ENCODE measurements around the gene FCER2.

FCER2 gene

GRCh38 chr19:7732045-7732444 is 30.1 kb upstream of the FCER2 start, which contains the start of gene CLEC4G:
Gene CLEC4G, minus strand, starts transcription at chr19:7732110. Its CDS starts 8 bp downstream, at chr19:7732102.
- DNase-seq: no peak

DNA sequence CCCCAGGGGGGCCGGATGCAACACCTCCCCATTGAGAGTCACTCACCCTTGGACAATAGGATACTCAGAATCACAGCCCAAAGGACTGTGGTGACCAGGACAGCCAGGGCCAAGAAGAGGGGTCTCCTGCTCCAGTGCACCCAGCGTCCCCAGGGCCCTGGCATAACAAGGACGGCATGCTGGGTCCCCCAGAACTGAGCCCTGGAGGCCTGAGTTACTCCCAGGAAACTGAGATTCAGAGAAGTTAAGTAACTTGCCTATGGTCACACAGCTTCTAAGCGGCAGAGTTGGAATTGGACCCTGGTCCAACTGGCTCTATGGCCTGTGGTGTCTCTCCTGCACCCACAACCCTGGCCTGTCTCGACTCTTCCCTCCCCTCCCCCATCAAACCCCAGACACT is 29.7 kb upstream of the FCER2 start:
- no peak for DNase-seq

- DNase-seq: no peak
Observed at GRCh38 chr19:7731218-7731595, 29.3 kb upstream of the FCER2 start.

- no peak for DNase-seq
Observed at GRCh38 chr19:7730286-7731217, 28.6 kb upstream of the FCER2 start.

DNA sequence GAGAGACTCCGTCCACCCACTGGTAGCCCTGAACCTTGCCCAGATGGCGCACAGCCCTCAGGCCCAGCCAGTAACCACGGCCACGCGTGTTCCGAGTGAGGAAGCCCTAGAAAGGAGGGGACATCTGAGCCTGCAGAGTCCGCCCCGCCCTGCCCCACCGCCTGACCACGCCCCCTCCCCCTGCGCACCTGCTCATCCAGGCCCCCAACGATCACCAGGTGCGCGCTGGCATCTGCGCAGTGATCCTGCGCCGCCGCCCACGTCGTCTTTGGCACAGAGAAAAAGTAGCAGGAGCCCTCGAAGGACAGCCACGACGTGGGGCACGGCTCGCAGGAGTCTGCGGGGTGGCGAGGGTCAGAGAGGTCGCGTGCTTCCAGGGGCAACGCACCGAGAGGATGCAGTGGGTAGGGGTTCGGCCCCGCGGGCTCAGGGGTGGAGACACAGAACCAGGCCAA is 27.9 kb upstream of the FCER2 start:
- no peak for DNase-seq

GRCh38 chr19:7729211-7729610 is 27.3 kb upstream of the FCER2 start:
- no peak for DNase-seq

- DNase-seq: no peak
Observed at GRCh38 chr19:7725791-7726190, 23.9 kb upstream of the FCER2 start.

DNA sequence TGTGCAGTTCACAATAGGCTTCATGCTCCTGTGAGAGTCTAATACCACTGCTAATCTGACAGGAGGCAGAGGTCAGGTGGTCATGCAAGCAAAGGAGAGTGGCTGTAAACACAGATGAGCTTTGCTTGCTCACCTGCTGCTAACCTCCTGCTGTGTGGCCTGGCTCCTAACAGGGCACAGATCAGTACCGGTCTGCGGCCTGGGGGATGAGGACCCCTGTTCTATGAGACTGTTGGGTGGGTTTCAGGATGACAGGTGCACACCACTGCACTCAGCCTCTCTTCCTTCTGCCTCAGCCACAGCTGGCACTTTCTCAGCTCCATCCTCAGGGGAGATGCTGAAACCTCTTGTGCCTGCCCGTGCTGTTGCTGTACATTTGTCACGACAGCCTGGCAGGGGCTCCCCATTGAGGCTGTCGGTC is 20.3 kb upstream of the FCER2 start:
- peak; percentile 16 for DNase-seq

DNA sequence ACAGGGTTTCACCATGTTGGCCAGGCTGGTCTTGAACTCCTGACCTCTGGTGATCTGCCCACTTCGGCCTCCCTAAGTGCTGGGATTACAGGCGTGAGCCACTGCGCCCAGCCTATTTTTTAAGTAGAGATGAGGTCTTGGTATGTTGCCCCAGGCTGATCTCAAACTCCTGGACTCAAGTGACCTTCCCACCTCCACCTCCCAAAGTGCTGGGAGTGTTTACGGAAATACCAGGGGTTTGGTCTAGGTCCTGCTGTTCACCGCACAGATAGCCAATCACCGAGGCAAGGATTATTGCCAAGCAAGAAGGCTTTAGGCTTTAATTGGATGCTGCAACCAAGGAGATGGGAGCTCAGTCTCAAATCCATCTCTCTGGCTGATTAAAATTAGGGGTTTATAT is 18.4 kb upstream of the FCER2 start:
- peak; percentile 26 for DNase-seq

DNA sequence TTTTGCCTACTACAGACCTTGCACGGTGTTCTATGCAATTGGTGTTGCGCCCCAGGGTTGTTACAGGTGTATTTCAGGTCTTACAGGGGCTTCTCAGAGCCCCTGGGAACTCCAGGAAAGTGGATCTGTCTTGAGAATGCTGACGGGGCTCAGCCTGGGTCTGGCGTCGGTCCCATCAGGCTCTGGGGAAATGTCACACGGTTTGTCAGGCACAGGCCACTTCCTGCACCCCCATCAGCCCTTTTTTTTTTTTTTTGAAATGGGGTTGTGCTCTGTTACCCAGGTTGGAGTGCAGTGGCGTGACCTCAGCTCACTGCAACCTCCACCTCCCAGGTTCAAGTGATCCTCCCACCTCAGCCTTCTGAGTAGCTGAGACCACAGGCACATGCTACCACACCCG is 16.7 kb upstream of the FCER2 start:
- no peak for DNase-seq

- DNase-seq: no peak
Observed at GRCh38 chr19:7716762-7717161, 14.8 kb upstream of the FCER2 start.

- no peak for DNase-seq
Observed at GRCh38 chr19:7715671-7716070, 13.7 kb upstream of the FCER2 start.

DNA sequence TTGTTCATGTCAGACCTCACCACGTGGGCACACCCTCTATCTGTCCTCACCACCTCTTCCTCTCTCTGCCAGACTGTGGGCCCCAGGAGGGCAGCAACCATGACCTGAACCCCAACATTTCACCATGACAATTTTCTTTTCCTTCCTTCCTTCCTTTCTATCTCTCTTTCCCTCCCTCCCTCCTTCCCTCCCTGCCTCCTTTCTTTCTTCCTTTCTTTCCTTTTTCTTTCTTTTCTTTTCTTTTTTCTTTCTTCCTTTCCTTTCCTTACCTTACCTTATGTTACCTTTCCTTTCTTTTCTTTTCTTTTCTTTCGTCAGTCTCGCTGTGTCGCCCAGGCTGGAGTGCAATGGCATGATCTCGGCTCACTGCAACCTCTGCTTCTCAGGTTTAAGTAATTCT is 8.7 kb upstream of the FCER2 start:
- DNase-seq: no peak

DNA sequence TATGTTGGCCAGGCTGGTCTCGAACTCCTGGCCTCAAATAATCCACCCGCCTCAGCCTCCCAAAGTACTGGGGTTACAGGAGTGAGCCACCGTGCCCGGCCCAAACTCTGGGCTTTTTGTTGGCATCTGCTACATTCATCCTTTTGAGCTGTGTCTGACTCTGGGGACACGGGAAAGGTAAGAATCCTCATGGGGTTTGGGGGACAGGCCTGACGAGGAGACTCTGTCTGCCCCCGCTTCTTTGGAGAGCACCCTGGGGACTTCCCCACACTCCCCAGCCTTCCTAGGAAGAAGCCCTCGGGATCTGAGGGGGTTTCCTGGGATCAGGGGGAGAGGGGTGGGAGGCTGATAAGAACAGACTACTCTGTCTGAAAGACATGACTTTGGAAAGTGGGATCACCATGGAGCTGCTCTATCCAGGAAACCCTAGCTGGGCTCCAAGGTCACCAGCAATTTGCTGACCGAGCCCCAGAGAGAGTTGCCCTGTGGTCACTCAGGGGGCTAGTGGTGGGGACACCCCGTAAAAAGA is 8.1 kb upstream of the FCER2 start:
- no peak for DNase-seq

GRCh38 chr19:7706955-7707456 is 5.1 kb upstream of the FCER2 start:
- DNase-seq: no peak

DNA sequence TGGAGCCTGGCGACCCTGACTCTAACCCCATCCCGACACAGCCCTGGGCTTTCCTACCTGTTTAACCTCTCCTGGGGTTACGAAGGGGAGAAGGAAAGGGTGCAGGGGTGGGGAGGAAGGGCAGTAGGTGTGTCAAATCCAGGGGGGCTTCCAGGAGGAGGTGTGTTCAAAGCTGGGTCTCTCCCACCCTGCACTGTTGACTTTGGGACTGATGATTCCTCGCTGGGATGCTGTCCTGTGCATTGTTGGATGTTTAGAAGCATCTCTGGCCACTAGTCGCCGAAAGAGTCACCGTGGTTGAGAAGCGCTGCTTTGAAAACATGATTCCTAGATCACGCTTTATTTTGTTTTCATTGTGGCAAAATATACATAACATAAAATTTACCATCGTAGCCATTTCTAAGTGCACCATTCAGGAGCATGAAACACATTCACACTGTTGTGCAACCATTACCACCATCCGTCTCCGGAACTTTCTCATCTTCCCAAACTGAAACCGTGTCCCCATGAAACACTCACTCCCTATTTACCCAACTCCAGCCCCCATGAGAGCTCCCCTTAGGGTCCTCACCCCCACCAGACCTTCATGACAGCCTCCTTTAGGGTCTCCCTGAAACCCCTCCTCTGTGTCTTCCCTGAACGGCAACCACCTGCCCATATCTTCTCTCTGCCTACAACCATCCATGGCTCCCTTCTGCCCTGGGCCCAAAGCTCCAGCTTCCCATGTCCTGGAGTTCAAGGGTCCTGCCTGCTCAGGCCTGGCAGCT is 4.4 kb upstream of the FCER2 start:
- no peak for DNase-seq

DNA sequence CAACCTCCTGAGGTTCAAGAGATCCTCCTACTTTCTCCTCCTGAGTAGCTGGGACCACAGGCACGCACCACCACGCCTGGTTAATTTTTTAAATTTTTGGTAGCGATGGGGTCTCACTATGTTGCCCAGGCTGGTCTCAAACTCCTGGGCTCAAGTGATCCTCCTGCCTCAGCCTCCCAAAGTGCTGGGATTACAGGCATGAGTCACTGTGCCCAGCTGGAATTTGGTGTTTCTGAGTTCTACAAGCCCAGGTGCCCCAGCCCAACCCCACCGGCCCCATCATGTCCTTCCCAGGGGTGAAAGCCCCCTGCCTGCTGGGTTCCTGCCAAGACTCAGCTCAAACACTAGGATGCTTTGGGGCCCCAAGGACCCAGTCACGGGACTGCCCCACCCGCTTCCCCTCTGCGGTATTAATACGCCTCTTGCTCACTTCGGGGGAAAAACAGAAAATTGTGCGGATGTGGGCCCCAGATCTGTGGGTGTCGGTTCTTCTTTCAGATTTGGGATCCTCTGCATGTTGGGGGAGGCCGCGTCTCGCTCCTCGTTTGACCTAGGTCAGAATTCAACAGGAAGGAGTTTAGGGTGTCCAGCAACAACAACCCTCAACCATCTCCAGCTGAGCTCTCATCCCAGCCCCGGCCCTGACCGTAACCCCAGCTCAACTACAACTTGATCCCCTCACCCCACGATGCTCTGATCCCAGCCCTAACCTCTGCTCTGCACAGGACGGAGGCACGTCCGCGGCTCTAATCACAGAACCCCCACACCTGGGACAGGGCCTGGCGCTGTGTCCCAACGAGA is 3.7 kb upstream of the FCER2 start:
- no peak for DNase-seq

DNA sequence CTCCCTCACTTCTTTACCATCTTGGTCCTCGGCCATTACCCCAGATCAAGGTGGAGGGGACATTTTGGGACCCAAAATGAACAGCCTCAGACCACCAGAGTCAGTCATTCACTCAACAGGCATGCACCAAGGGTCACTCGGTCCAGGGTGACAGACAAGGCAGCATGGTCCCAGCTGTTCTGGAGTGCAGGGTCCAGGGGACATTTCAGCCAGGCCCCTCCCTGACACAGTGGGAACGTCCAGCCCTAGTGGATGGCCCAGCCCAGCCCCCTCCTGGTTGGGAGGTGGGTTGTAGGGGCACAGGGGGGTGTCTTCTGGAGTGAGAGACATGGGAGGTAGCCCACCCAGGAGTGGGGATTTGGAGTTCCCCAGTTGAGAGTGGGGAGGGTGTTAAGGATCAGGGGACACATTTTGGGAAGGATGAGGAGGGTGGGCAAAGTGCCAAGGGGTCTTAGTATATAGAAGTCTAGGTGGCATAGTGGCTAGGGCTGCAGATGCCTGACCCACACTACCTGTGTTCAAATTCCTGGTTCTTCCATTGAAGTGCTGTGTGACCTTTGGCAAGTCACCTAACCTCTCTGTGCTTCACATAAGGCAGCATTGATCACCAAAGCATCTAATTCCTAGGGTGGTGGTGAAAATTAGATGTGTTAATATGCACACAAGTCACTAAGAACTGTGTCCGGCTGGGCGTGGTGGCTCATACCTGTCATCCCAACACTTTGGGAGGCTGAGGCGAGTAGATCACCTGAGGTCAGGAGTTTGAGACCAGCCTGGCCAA is 2.5 kb upstream of the FCER2 start:
- no peak for DNase-seq

GRCh38 chr19:7703332-7703731 is 1.4 kb upstream of the FCER2 start:
- no peak for DNase-seq

GRCh38 chr19:7701049-7701653 is 780 bp downstream of the FCER2 start:
- DNase-seq: no peak

Measured in NCI-H2227 treated with DMSO at 0.1 percent for 48 hours (cell line).